ENCODE measurements around the gene ENC1.

- TF ChIP-seq CTCF (optimal IDR thresholded peaks at IDR 0.05 in 1 of 3, IDR thresholded peaks at IDR 0.05 in 1 of 3, conservative IDR thresholded peaks at IDR 0.05 in 1 of 3; ENCODE audit: extremely low read depth in 1 of 3, insufficient read depth in 2 of 3, low read length in 3 of 3) (no peak), EZH2 (IDR thresholded peaks at IDR 0.05; ENCODE audit: low read length) (no peak)
Observed at GRCh38 chr5:74686962-74687751, 46.6 kb upstream of the ENC1 start.
